NCI-H128 (cell line): ENCODE measurements around the gene RNF26.

Experiments
- DNase-seq: peaks from one replicate; lab custom pipeline; 2025; ENCODE audit not compliant: unreplicated experiment; lab: John Stamatoyannopoulos, UW

Gene RNF26

GRCh38 chr11:119335655-119336543 lies 1.6 kb downstream of the RNF26 start:
- DNase-seq: no peak

- no peak for DNase-seq
These were observed 2.6 kb downstream of the RNF26 start for GRCh38 chr11:119336744-119337469.

GRCh38 chr11:119337581-119338317 lies 3.4 kb downstream of the RNF26 start:
- no peak for DNase-seq

- DNase-seq: no peak
These were observed 4.1 kb downstream of the RNF26 start for GRCh38 chr11:119338318-119338890.

- DNase-seq: no peak
These were observed 4.8 kb downstream of the RNF26 start for GRCh38 chr11:119338965-119339588.

GRCh38 chr11:119339589-119340334 lies 5.4 kb downstream of the RNF26 start:
- no peak for DNase-seq

GRCh38 chr11:119340335-119341221 lies 6.3 kb downstream of the RNF26 start, which contains the start of gene C1QTNF5:
TSS of gene C1QTNF5 (minus strand) at chr11:119340883. CDS start at chr11:119340397, 486 bp downstream.
- DNase-seq: no peak

- no peak for DNase-seq
These were observed 7.1 kb downstream of the RNF26 start for GRCh38 chr11:119341222-119342022.

GRCh38 chr11:119342023-119342300 lies 7.6 kb downstream of the RNF26 start:
- no peak for DNase-seq

- DNase-seq: no peak
These were observed 8.2 kb downstream of the RNF26 start for GRCh38 chr11:119342362-119343130.

- DNase-seq: no peak
These were observed 9.4 kb downstream of the RNF26 start for GRCh38 chr11:119343726-119344125.

GRCh38 chr11:119344291-119345010 lies 10.1 kb downstream of the RNF26 start:
- no peak for DNase-seq

GRCh38 chr11:119345685-119346084 lies 11.4 kb downstream of the RNF26 start:
- no peak for DNase-seq

GRCh38 chr11:119346605-119347004 lies 12.3 kb downstream of the RNF26 start, which contains the start of gene MFRP:
TSS of gene MFRP (minus strand) at chr11:119346705. CDS start at chr11:119346513, 192 bp downstream.
- no peak for DNase-seq

GRCh38 chr11:119347242-119347641 lies 12.9 kb downstream of the RNF26 start:
- no peak for DNase-seq

GRCh38 chr11:119347940-119348605 lies 13.7 kb downstream of the RNF26 start:
- no peak for DNase-seq
